Endothelial cell of umbilical vein (primary cell): ENCODE results near the gene TBC1D21. TPM values are rescaled to one million over a fixed set of nuclear protein-coding genes. Genes with fewer than 3 reads are reported as not detected.

Experiments used
- BruUV-seq: library from RNA; stranded (reverse); fragments of 400-500 nt; replicated peaks from 2 replicates; lab custom pipeline; 2021; lab: Mats Ljungman, UMichigan
- CTCF ChIA-PET: fragments of 300-600, 350-600 bp; sonication (Branson Sonifier 250); formaldehyde crosslinking; loops from one replicate; lab custom pipeline; 2021; ENCODE audit warnings: antibody characterized with exemption, inconsistent platforms; lab: Charles Lee
- POLR2A ChIA-PET: fragments of 300-600, 350-600 bp; sonication (Branson Sonifier 250); formaldehyde crosslinking; loops from one replicate; lab custom pipeline; 2021; ENCODE audit warnings: antibody characterized with exemption, inconsistent platforms; lab: Charles Lee
- DNase-seq: peaks from one replicate; pipeline ENCODE4 v3.0.0-alpha.2; 2011; ENCODE audit warnings: low read depth, low spot score
- FAIRE-seq: peaks from 2 replicates; lab custom pipeline; 2011; peaks lifted over from hg19 to GRCh38; lab: Jason Lieb, UNC
- H2AFZ ChIP-seq: 2 replicates; pipeline ENCODE4 v1.6.0; 2012; ENCODE audit warnings: low read depth, low read length, control low read depth, inconsistent platforms
- H3K27ac ChIP-seq: 2 replicates; pipeline ENCODE4 v1.5.1; 2011; ENCODE audit warnings: low read depth, mild to moderate bottlenecking, control low read depth, low read length, moderate library complexity; ENCODE audit not compliant: insufficient read depth
- H3K27me3 ChIP-seq, 2 experiments: 2 replicates each; pipeline versions ENCODE4 v1.6.0 to v1.6.1; 2011; ENCODE audit warnings: low read length in 2 of 2, mixed read lengths in 1 of 2; ENCODE audit not compliant: control insufficient read depth in 2 of 2, insufficient read depth in 2 of 2
- H3K36me3 ChIP-seq, 2 experiments: 2 replicates in 1 of 2; 3 replicates in 1 of 2; pipeline ENCODE4 v1.5.1; 2011; ENCODE audit warnings: low read length in 2 of 2, mild to moderate bottlenecking in 1 of 2, moderate library complexity in 1 of 2; ENCODE audit not compliant: control insufficient read depth in 2 of 2, insufficient read depth in 2 of 2; ENCODE audit errors: extremely low read depth in 1 of 2
- H3K4me1 ChIP-seq: 3 replicates; pipeline ENCODE4 v1.5.1; 2011; ENCODE audit warnings: mild to moderate bottlenecking, low read length; ENCODE audit not compliant: control insufficient read depth, insufficient read depth; ENCODE audit errors: extremely low read depth
- H3K4me2 ChIP-seq: 2 replicates; pipeline ENCODE4 v1.6.1; 2011; ENCODE audit warnings: low read length, control low read depth, mixed read lengths; ENCODE audit not compliant: insufficient read depth
- H3K4me3 ChIP-seq, 3 experiments: fragments of 200-600 bp in 1 of 3; sonication (generic), shearing (Covaris generic) in 1 of 3; replicated peaks in 1 of 3; 2 replicates each; pipeline ENCODE4 v1.5.1; 2011 to 2016; ENCODE audit warnings: control low read depth in 3 of 3, low read length in 3 of 3, mild to moderate bottlenecking in 2 of 3, inconsistent platforms in 1 of 3, low read depth in 1 of 3, moderate library complexity in 1 of 3; ENCODE audit not compliant: insufficient read depth in 1 of 3
- H3K79me2 ChIP-seq: 2 replicates; pipeline ENCODE4 v1.6.0; 2012; ENCODE audit warnings: low read length, inconsistent platforms; ENCODE audit not compliant: control insufficient read depth, insufficient read depth
- H3K9ac ChIP-seq: replicated peaks from 2 replicates; pipeline ENCODE3; 2011; ENCODE audit warnings: low read length, control low read depth; ENCODE audit not compliant: insufficient read depth; ENCODE audit errors: extremely low read depth
- H3K9me1 ChIP-seq: replicated peaks from 3 replicates; pipeline ENCODE4 v1.6.0; 2011; ENCODE audit warnings: mild to moderate bottlenecking, low read length; ENCODE audit not compliant: control insufficient read depth, insufficient read depth; ENCODE audit errors: extremely low read depth
- H3K9me3 ChIP-seq: replicated peaks from 2 replicates; pipeline ENCODE4 v1.5.1; 2012; ENCODE audit warnings: low read length, inconsistent platforms; ENCODE audit not compliant: control insufficient read depth, insufficient read depth
- H4K20me1 ChIP-seq: replicated peaks from 2 replicates; pipeline ENCODE3; 2011; ENCODE audit warnings: mild to moderate bottlenecking, low read length; ENCODE audit not compliant: control insufficient read depth, insufficient read depth; ENCODE audit errors: extremely low read depth
- CTCF ChIP-seq, 2 donors: IDR thresholded peaks; 1 replicate in 1 of 2; 2 replicates in 1 of 2; pipeline ENCODE4 v1.5.1; 2011; ENCODE audit warnings: low read length in 2 of 2, mild to moderate bottlenecking in 2 of 2, moderate library complexity in 2 of 2, control low read depth in 1 of 2, inconsistent platforms in 1 of 2, low read depth in 1 of 2; ENCODE audit not compliant: insufficient read depth in 1 of 2; ENCODE audit errors: extremely low read depth in 1 of 2
- EZH2 ChIP-seq: IDR thresholded peaks from 2 replicates; pipeline ENCODE4 v1.6.1; 2012; ENCODE audit warnings: borderline replicate concordance, low read depth, mild to moderate bottlenecking, moderate library complexity, low read length, inconsistent platforms; ENCODE audit not compliant: severe bottlenecking
- FOS ChIP-seq: IDR thresholded peaks from 2 replicates; pipeline ENCODE4 v1.6.1; 2011; ENCODE audit warnings: mild to moderate bottlenecking, low read length, moderate library complexity, borderline replicate concordance; ENCODE audit not compliant: insufficient read depth
- GATA2 ChIP-seq: IDR thresholded peaks from 2 replicates; pipeline ENCODE4 v1.7.0; 2011; ENCODE audit warnings: low read depth, mild to moderate bottlenecking, moderate library complexity, mixed read lengths, low read length; ENCODE audit not compliant: insufficient read length, insufficient read depth
- JUN ChIP-seq: IDR thresholded peaks from 2 replicates; pipeline ENCODE4 v1.6.1; 2011; ENCODE audit warnings: borderline replicate concordance, low read depth; ENCODE audit not compliant: insufficient read length, insufficient read depth
- MAX ChIP-seq: IDR thresholded peaks from 2 replicates; pipeline ENCODE4 v1.6.1; 2011; ENCODE audit not compliant: insufficient read depth, insufficient read length
- MYC ChIP-seq: IDR thresholded peaks from one replicate; pipeline ENCODE4 v1.6.1; 2011; ENCODE audit warnings: mild to moderate bottlenecking, low read depth, low read length
- POLR2A ChIP-seq: IDR thresholded peaks from 2 replicates; pipeline ENCODE4 v1.6.1; 2012; ENCODE audit warnings: low read depth, mild to moderate bottlenecking, control low read depth, low read length
- POLR2AphosphoS5 ChIP-seq: IDR thresholded peaks from 2 replicates; pipeline ENCODE4 v1.6.1; 2012; ENCODE audit warnings: low read depth, mild to moderate bottlenecking, control low read depth, low read length, moderate library complexity; ENCODE audit not compliant: insufficient read depth
- dilution Hi-C: fragments of 300-500 bp; cut with MboI; formaldehyde crosslinking; loops from one replicate; pipeline ENCODE4 v1.15.0; 2019; ENCODE audit warnings: low sequenced_read_pairs; ENCODE audit not compliant: extremely low pct_ligation_motif_present
- intact Hi-C: fragments of 100-400 bp; cut with micrococcal nuclease; formaldehyde crosslinking; loops from one replicate; pipeline ENCODE4 v1.10.0; 2022
- polyA plus RNA-seq, 4 experiments: library from polyadenylated mRNA; depleted of rRNA in 3 of 4; stranded (reverse) in 3 of 4; unstranded in 1 of 4; fragments of >200 nt; gene quantifications; 2 replicates each; pipeline versions ENCODE4 v1.2.1 to v1.2.3, GENCODE V29; 2011 to 2012; ENCODE audit warnings: missing spikeins in 1 of 4
- total RNA-seq: library from RNA; stranded (reverse); gene quantifications from 2 replicates; pipeline ENCODE4 v1.2.3, GENCODE V29; 2021

The TBC1D21 gene
- total and polyA plus RNA-seq, 2 donors (not counting 3 experiments of a cell fraction or from before 2014, with no cell fraction given): not detected

GRCh38 chr15:73918784-73919183 lies 45.4 kb downstream of the TBC1D21 start:
- Histone ChIP-seq H3K4me1 (peaks cover 5% of the 10 kb centered on the region), H3K27me3 (no peaks in the 10 kb centered on the region), H3K36me3 (no peaks in the 10 kb centered on the region), H3K9me1 (no peaks in the 10 kb centered on the region), H3K27ac (no peak overlapping the region), H3K79me2 (no peaks in the 10 kb centered on the region), H3K4me2 (no peak overlapping the region), H4K20me1 (no peaks in the 10 kb centered on the region), H2AFZ (no peak overlapping the region), H3K9me3 (no peaks in the 10 kb centered on the region), H3K9ac (no peak overlapping the region), H3K4me3 (no peak overlapping the region)
- FAIRE-seq (no peak), DNase-seq (no peak)
- TF ChIP-seq POLR2A (no peak), EZH2 (no peak), POLR2AphosphoS5 (no peak), MYC (no peak), GATA2 (no peak), JUN (no peak), MAX (no peak), CTCF (IDR thresholded peaks at IDR 0.05; ENCODE audit: extremely low read depth in 1 of 2, insufficient read depth in 1 of 2, low read depth in 1 of 2, low read length in 2 of 2) (no peak), FOS (no peak)
- ChIA-PET CTCF (interaction anchor here (0.7 to 1.6 kb wide), 3 partner anchors 9 to 45 kb away, joined by 3 to 5 read pairs (median 3); no protein-coding TSS in a partner anchor), POLR2A (no interaction called here)
- dilution Hi-C loops: no loop called here
- BruUV-seq: no TSS peak
- intact Hi-C loops: no loop called here
